ENCODE results near the gene GLRX5.
A peak's percentile ranks its signal among the peaks of the same experiment; 100 is the strongest.

GLRX5 gene

DNA sequence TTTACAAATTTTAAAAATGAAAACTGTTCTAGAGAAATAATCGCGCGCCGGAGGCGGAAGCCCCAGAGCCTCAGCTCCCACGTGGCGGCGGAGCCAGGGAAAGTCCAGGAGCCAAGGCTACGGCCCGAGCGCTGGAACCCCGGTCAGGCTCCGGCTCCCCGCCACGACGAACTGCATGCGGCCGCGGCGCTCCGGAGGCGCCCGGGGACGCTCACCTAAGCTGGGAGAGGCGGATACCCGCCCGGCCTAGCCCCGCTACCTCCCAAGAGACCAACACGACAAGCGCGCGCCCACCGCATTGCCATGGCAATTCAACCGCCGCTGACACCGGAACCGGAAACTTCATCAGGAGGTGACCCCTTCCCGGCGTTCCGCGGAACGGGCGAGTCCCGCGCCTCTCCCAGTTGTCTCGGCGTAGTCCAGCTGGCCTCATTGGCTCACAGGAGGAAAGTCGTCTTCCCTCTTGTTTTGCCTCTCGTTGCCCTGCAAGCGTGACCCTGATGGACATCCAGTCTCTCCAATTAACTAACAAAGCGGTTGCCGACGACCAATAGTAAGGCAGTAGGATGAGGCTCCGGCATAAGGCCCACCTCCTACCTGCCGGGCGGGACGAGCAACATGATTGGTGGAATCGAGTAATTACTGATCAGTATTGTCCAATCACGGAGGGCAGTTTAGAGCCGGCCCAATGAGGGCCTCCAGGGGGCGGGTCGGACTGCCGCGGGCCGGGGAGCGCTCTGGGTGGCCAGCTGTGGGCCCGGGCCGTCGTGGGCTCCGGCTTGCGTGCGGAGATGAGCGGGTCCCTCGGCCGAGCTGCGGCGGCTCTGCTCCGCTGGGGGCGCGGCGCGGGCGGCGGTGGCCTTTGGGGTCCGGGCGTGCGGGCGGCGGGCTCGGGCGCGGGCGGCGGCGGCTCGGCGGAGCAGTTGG lies at the start of gene GLRX5:
Gene GLRX5 (plus strand): TSS at position 752 of the 927 bp plus-strand sequence. CDS start 40 bp downstream, at position 792.
- DNase-seq (ENCODE audit: low read depth) = peak; percentile 100
- peak within 1 kb of the TSS; percentile 84 for H3K4me3 ChIP-seq (ENCODE audit: control insufficient read depth, low read depth, low read length)
- TF ChIP-seq, protein P1, sequence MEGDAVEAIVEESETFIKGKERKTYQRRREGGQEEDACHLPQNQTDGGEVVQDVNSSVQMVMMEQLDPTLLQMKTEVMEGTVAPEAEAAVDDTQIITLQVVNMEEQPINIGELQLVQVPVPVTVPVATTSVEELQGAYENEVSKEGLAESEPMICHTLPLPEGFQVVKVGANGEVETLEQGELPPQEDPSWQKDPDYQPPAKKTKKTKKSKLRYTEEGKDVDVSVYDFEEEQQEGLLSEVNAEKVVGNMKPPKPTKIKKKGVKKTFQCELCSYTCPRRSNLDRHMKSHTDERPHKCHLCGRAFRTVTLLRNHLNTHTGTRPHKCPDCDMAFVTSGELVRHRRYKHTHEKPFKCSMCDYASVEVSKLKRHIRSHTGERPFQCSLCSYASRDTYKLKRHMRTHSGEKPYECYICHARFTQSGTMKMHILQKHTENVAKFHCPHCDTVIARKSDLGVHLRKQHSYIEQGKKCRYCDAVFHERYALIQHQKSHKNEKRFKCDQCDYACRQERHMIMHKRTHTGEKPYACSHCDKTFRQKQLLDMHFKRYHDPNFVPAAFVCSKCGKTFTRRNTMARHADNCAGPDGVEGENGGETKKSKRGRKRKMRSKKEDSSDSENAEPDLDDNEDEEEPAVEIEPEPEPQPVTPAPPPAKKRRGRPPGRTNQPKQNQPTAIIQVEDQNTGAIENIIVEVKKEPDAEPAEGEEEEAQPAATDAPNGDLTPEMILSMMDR (conservative IDR thresholded peaks at IDR 0.05; ENCODE audit: control insufficient read depth, insufficient read depth, low read depth, low read length) = no peak

DNA sequence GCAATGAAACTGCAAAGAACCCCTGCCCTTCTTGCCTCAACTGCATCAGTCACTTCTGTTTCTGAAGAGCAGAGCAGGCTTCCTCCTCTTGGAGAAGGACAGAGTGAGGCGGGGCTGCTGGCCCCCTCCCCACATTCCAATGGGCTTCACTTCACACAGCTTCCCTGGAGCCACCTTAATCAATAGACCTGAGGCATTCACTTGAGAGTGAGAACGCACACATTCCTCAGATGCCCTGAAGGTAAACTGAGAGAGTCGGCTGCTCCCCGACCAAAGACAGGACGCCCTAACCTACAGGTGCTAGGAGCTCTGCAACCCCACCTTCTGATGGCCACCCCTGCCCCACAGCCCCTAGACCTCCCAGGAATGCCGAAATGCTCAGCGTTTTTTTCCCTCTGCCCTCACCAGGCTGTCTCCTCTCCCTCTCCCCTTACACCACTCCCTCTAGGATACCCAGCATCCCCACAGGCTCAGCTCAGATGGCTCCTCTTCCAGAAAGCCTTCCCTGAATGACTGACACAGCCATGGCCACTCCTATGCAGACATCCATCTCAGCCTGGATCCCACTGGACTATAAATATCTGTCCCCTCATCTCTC lies 49.5 kb upstream of the GLRX5 start:
- H3K4me3 ChIP-seq (ENCODE audit: control insufficient read depth, low read depth, low read length) = no peak overlapping the region
- peak; percentile 27 for DNase-seq (ENCODE audit: low read depth)
- TF ChIP-seq, protein P1 (conservative IDR thresholded peaks at IDR 0.05; ENCODE audit: control insufficient read depth, insufficient read depth, low read depth, low read length) = no peak

DNA sequence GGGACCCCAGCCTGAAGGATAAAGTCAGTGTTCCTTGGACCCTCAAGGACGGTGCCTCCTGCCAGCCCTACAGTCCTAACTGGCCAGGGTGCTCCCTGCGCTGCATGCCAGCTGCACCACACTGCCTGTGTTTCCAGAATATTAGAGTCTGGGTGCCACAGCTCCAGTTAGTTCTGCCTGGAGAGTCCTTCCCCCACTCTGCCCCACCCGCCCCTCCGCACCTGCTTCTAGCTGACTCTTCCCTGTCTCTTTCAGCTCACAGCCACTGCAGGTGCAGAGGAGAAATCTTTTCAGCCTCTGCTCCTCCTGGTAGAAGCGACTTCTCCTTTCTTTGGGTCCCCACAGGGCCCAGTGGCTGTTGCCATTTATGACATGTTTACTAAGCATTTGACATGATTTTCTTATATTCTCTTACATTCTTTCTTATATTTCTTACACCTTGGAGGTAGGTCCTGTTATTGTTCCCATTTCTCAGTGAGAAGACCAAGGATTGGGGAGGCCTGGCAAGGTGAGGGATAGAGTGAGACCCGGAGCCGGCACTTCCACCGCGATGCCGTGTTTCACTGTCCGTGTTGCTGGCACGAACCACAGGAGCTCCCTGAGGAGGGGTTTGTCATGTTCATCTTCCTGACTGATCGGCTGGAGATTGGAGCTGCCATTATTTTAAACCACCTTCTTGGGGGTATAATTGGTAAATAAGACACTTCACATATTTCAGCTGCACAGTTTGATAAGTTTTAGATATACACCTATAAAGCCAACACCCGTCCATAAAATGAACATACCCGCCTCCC lies 47.8 kb upstream of the GLRX5 start:
- TF ChIP-seq, protein P1 (conservative IDR thresholded peaks at IDR 0.05; ENCODE audit: control insufficient read depth, insufficient read depth, low read depth, low read length) = no peak
- H3K4me3 ChIP-seq (ENCODE audit: control insufficient read depth, low read depth, low read length) = no peak overlapping the region
- DNase-seq (ENCODE audit: low read depth) = no peak

DNA sequence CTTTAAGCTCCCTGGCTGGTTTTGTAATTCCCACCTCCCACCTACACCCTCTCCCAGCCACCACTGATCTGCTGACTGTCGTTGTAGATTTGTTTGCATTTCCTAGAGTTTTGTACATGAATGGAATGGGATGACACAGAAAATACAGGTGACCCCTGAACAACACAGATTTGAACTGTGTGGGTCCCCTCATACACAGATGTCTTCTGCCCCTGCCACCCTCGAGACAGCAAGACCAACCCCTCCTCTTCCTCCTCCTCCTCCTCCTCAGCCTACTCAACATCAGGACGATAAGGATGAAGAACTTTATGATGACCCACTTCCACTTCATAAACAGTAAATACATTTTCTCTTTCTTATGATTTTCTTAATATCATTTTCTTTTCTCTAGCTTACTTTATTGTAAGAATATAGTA lies 47.2 kb upstream of the GLRX5 start:
- TF ChIP-seq, protein P1 (conservative IDR thresholded peaks at IDR 0.05; ENCODE audit: control insufficient read depth, insufficient read depth, low read depth, low read length) = no peak
- H3K4me3 ChIP-seq (ENCODE audit: control insufficient read depth, low read depth, low read length) = no peak overlapping the region

GRCh38 chr14:95488376-95489213 lies 46.3 kb upstream of the GLRX5 start:
- DNase-seq (ENCODE audit: low read depth) = no peak
- TF ChIP-seq, protein P1 (conservative IDR thresholded peaks at IDR 0.05; ENCODE audit: control insufficient read depth, insufficient read depth, low read depth, low read length) = no peak
- no peak overlapping the region for H3K4me3 ChIP-seq (ENCODE audit: control insufficient read depth, low read depth, low read length)

More for the DNA sequence above, 47.2 kb upstream of the GLRX5 start:
- no peak for DNase-seq (ENCODE audit: low read depth)

Data from fibroblast of mammary gland (primary cell).